ENCODE results near the gene CACNA1G. TPM values are rescaled to one million over a fixed set of nuclear protein-coding genes. Genes with fewer than 3 reads are reported as not detected.

The CACNA1G gene
- total and polyA plus RNA-seq, 7 donors: 0.02 to 0.24 (median 0.04) TPM; not detected in 2

GRCh38 chr17:50602836-50603235, 42.3 kb downstream of the CACNA1G start:
- intact Hi-C loops (cut with DNase I): no loop called here
- Histone ChIP-seq H3K36me3 (ENCODE audit: insufficient read depth in 1 of 2, low read depth in 1 of 2) (no peaks in the 10 kb centered on the region), H3K27me3 (ENCODE audit: insufficient read depth in 3 of 3, low read length in 2 of 3) (peaks cover 0 to 7% (median 0%) of the 10 kb centered on the region in 3 donors), H3K4me3 (no peak overlapping the region), H3K27ac (no peak overlapping the region), H3K9me3 (no peaks in the 10 kb centered on the region), H3K4me1 (no peaks in the 10 kb centered on the region)
- DNase-seq: no peak
- WGBS, 3 donors: 86 to 93% (median 90%) methylated on average over 18 of the region's 18 CpGs
- no peak for TF ChIP-seq CTCF (IDR thresholded peaks at IDR 0.05)
- ATAC-seq: no peak

GRCh38 chr17:50603340-50603739, 42.8 kb downstream of the CACNA1G start:
- H3K36me3 ChIP-seq (ENCODE audit: insufficient read depth in 1 of 2, low read depth in 1 of 2): no peaks in the 10 kb centered on the region
- WGBS, 3 donors: 65 to 69% (median 66%) methylated on average over 9 of the region's 9 CpGs
- peaks cover 0 to 7% (median 0%) of the 10 kb centered on the region in 3 donors for H3K27me3 ChIP-seq (ENCODE audit: insufficient read depth in 3 of 3, low read length in 2 of 3)
- no peaks in the 10 kb centered on the region for H3K4me1 ChIP-seq
- no peak for DNase-seq
- TF ChIP-seq CTCF (IDR thresholded peaks at IDR 0.05): no peak
- no peak overlapping the region for H3K27ac ChIP-seq
- no peak overlapping the region for H3K4me3 ChIP-seq
- H3K9me3 ChIP-seq: no peaks in the 10 kb centered on the region
- intact Hi-C loops (cut with DNase I): no loop called here
- ATAC-seq: no peak

- 3 to 7% (median 7%) methylated on average over 11 to 13 of the region's 13 CpGs for WGBS, 3 donors
- TF ChIP-seq CTCF (IDR thresholded peaks at IDR 0.05): no peak
- intact Hi-C loops (cut with DNase I): no loop called here
- Histone ChIP-seq H3K4me1 (no peaks in the 10 kb centered on the region), H3K9me3 (no peaks in the 10 kb centered on the region), H3K36me3 (ENCODE audit: insufficient read depth in 1 of 2, low read depth in 1 of 2) (no peaks in the 10 kb centered on the region), H3K27me3 (ENCODE audit: insufficient read depth in 3 of 3, low read length in 2 of 3) (peaks cover 0 to 7% (median 0%) of the 10 kb centered on the region in 3 donors), H3K27ac (no peak overlapping the region), H3K4me3 (no peak overlapping the region)
- ATAC-seq: peak; percentile 40 to 59 (median 51)
- peak; percentile 65 to 79 for DNase-seq
These were observed 44.0 kb downstream of the CACNA1G start for GRCh38 chr17:50604513-50604912.

GRCh38 chr17:50605429-50605828, 44.9 kb downstream of the CACNA1G start:
- intact Hi-C loops (cut with DNase I): no loop called here
- 62 to 67% (median 67%) methylated on average over 10 of the region's 10 CpGs for WGBS, 3 donors
- Histone ChIP-seq H3K27me3 (ENCODE audit: insufficient read depth in 3 of 3, low read length in 2 of 3) (peaks cover 0 to 7% (median 0%) of the 10 kb centered on the region in 3 donors), H3K9me3 (no peaks in the 10 kb centered on the region), H3K4me1 (no peaks in the 10 kb centered on the region), H3K4me3 (no peak overlapping the region), H3K36me3 (ENCODE audit: insufficient read depth in 1 of 2, low read depth in 1 of 2) (no peaks in the 10 kb centered on the region), H3K27ac (no peak overlapping the region)
- ATAC-seq: no peak
- TF ChIP-seq CTCF (IDR thresholded peaks at IDR 0.05): no peak
- DNase-seq: no peak

GRCh38 chr17:50607522-50608175, 47.1 kb downstream of the CACNA1G start:
- Histone ChIP-seq H3K4me3 (no peak overlapping the region), H3K4me1 (no peaks in the 10 kb centered on the region), H3K27me3 (ENCODE audit: insufficient read depth in 3 of 3, low read length in 2 of 3) (peaks cover 0 to 7% (median 0%) of the 10 kb centered on the region in 3 donors), H3K36me3 (ENCODE audit: insufficient read depth in 1 of 2, low read depth in 1 of 2) (no peaks in the 10 kb centered on the region), H3K9me3 (no peaks in the 10 kb centered on the region), H3K27ac (no peak overlapping the region)
- intact Hi-C loops (cut with DNase I): no loop called here
- WGBS, 3 donors: 94 to 96% (median 94%) methylated on average over 17 to 19 of the region's 19 CpGs
- no peak for ATAC-seq
- DNase-seq: no peak
- TF ChIP-seq CTCF (IDR thresholded peaks at IDR 0.05): no peak

Data from psoas muscle (tissue), 8 donors.